GM18499 (cell line): ENCODE results near the gene GPA33.
"Not testable (repeated sequence)": the region's sequence is repeated elsewhere in the genome, so short reads cannot be mapped to it uniquely, and the experiment has no call there.

Experiments used
- ATAC-seq: cut with Tn5 transposase; IDR thresholded peaks from one replicate; pipeline ENCODE4 v1.9.1; 2021; ENCODE audit warnings: moderate number of reproducible peaks; ENCODE audit not compliant: insufficient read depth, unreplicated experiment

The GPA33 gene

DNA sequence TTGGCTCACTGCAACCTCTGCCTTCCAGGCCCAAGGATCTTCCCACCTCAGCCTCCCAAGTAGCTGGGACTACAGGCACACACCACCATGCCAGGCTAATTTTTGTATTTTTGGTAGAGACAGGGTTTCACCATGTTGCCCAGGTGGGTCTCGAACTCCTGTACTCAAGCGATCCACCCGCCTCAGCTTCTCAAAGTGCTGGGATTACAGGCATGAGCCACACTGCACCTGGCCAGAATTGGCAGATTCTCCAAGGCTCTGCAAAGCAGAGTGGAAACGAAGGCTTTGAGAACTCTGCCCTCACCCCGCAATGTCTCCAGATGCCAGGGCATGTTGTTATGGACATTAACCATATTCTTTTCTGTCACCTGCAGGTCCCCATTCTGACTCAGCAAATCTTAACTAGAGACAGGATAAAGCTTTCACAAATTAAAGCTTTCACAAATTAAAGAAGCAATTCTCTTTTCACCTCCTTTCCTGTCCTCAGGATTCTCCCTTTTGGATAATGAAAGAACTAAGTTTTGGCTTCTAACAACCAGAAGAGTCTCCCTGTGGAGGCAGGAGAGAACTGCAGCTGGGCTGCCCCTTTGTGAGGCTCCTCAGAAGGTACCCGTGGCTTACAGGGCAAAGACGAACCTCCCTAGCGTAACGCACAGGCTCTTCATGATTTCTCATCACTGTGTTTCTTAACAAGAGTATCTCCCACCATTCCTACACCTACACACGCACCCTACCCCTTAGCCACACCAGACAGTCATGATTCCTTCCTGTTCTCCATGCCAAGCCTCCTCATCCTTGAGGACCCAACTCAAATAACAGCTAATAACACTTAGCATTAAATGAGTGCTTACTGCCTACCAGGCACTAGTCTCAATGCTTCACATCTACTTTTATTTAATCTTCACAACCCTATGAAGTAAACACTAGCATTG lies 29.8 kb downstream of the GPA33 start:
- ATAC-seq, result no peak

- no peak for ATAC-seq
These were observed 30.4 kb downstream of the GPA33 start for GRCh38 chr1:167059809-167060107.

- no peak for ATAC-seq
These were observed 30.9 kb downstream of the GPA33 start for GRCh38 chr1:167059045-167059808.

GRCh38 chr1:167057241-167057688 lies 32.9 kb downstream of the GPA33 start:
- peak; percentile 58 for ATAC-seq

DNA sequence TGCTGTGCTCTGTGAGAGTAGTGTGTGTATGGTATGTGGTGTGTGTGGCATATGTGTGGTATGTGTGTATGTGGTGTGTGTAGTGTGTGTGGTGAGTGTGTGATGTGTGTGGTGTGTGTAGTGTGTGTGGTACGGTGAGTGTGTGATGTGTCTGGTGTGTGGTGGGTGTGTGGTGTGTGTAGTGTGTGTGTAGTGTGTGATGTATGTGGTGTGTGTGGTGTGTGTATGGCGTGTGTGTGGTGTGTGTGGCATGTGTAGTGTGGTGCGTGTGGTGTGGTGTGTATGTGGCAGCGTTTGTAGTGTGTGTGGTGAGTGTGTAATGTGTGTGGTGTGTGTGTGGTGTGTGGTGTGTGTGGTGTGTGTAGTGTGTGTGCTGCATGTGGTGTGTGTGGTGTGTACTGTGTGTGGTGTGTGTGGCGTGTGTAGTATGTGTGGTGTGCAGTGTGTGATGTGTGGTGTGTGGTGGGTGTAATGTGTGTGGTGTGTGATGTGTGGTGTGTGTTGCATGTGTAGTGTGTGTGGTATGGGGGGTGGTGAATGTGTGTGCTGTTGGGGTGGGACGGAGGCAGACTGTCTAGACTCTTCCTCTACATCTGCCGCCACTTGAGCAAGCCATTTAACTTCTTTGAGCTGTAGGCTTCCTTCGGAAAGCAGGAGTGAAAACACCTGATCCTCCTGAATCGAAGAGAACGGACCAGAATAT lies 33.5 kb downstream of the GPA33 start:
- peak; percentile 15 for ATAC-seq

GRCh38 chr1:167054946-167055630 lies 35.1 kb downstream of the GPA33 start:
- ATAC-seq, result no peak

- ATAC-seq, result no peak
These were observed 35.6 kb downstream of the GPA33 start for GRCh38 chr1:167054531-167054930.

GRCh38 chr1:167052389-167052788 lies 37.8 kb downstream of the GPA33 start:
- no peak for ATAC-seq

DNA sequence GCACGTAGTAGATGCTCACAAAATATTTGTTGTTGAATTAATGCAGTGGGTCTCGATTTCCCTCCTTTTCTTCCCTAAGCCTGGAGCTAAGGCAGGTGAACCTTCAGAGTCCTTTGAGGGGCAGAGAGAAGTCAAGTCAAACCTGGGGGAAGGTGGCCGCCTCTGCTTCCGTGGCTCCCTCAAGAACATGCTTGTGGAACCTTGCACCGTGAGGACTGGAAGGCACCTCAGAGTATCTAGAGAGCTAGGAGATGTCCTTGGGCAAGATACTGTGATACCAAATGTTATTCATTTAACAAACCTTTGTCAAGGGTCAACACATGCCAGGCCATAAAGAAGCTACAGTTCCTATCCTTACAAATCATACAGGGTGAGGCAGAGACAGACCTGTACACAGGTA lies 38.3 kb downstream of the GPA33 start:
- no peak for ATAC-seq

GRCh38 chr1:167043752-167044488 lies 46.3 kb downstream of the GPA33 start:
- peak; percentile 91 for ATAC-seq

DNA sequence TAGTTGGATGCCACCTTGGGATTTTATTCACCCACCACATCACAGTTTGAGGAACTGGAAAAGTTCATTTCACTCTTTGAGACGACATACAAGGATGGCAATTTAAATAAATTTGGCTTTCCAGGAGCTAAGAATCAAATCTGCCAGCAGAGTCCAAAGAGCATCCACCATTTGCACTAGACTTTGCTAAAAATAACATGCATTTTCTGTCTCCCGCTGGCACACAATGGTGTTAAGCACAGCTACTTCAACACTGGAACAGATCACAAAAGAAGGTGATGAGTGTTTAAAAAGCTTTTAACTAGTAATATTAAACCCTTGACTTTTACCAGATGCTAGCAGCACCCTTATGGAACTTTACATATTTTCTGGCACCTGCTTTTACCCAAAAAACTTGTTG lies 56.5 kb downstream of the GPA33 start:
- no peak for ATAC-seq

DNA sequence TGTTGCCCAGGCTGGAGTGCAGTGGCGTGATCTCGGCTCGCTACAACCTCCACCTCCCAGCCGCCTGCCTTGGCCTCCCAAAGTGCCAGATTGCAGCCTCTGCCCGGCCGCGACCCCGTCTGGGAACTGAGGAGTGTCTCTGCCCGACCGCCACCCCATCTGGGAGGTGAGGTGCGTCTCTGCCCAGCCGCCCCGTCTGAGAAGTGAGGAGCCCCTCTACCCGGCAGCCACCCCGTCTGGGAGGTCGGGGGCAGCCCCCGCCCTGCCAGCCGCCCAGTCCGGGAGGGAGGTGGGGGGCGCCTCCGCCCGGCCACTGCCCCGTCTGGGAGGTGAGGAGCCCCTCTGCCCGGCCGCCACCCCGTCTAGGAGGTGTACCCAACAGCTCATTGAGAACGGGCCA lies 60.6 kb downstream of the GPA33 start:
- not testable (repeated sequence) for ATAC-seq

DNA sequence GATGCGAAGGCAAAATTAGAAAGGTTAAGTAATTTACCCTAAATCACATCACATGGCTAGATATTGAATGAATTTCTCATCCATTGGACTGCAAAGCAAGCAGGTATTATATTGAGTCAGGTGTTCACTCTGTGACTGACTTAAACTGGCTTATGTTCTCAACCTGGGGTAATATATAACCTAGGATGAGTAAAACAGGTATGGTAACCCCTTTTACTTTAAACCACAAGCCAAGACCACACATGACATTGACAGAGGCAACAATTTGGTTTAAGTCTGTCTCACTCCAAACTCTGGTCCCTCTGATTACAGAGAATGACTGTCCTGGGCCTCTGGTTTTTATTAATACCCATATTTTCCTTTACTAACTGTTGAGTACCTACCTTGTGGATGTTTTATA lies 67.8 kb downstream of the GPA33 start:
- no peak for ATAC-seq

DNA sequence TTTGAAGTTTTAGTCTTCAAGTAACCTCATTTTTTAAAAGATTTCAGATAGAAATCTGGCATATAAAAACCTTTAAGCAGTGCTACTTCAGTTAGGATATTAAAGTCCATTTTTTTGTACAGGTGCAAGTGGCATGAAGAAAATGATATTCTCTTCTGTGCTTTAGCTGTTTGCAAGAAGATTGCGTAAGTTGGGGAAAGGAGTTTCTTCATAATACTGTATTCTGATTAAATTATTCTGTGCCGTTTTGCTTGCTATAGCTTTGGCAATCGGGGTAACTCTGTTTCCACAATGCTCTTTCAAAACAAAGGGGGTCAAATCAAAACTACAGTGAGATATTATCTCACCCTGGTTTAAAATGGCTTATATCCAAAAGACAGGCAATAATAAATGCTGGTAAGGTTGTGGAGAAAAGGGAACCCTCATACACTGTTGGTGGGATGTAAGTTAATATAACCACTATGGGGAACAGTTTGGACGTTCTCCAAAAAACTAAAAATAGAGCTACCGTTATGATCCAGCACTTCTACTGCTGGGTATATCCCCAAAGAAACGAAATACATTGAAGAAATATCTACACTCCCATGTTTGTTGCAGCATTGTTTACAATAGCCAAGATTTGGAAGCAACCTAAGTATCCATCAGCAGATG lies 74.0 kb downstream of the GPA33 start:
- ATAC-seq, result no peak

DNA sequence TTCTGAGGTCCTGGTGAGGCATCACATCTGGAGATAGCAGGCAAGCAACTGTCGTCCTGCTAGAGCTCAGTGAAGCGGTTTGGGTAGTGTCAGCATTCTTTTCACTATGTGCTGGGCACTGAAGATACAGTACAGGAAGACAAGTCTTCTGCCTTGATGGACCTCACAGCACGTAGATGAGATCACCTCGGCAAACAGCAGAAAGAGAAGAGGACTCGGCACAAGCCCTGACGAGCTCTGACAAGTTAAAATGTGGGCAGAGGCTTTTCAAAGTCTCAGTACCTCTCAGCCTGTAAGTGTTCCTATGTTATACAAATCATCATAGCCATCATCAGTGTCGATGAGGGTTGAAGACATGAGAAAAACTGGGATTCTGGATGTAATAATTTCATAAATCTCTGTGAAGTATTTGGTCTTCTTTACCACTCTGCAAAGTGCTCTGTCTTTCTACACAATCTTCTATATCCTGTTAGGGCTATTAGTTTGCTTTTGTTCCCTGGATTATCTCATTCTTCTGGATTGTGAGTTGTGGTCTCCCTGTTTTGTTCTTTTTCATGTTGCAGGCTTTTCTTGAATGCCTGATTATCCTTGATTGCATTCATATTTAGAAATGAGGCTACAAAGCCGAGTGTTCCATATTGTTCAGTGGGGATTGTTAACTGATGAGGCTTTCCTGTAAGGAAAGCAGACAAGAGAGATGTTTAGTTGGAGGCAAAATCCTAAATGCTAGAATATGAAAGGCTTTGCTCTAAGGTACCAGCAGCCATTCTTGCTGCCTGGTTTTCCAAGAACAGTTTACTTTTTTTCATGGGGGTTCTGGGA lies 76.9 kb downstream of the GPA33 start:
- ATAC-seq, result no peak

- no peak for ATAC-seq
These were observed 77.6 kb downstream of the GPA33 start for GRCh38 chr1:167012570-167012969.

DNA sequence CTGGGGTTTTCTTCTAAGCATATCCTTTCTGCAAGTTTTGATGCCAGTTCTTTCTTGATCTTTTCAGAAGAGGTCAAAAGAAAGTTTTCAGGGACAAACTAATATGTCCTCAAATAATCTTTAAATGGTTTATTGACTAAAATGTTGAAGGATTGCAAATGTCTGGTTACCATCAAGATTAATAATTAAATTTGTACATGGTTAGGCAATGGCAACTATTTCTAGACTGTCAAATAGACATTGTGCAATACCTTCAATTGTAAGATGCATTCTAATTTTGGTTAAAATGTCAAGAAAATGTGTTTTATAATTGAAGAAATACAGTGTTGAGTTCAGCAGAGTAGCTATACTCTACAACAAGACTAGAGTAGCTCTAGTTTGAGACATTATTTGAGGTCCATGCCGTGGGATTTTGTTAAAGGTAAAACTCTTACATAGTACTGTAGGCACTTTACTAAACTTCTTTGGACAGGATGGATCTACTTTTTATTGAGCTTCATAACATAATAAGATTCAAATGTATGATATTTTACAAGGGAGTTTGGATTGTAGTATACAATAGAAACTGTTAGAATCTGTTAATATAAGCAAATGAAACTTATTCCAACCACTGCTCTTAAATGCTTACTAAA lies 78.5 kb downstream of the GPA33 start:
- ATAC-seq, result no peak

- ATAC-seq, result no peak
These were observed 86.5 kb downstream of the GPA33 start for GRCh38 chr1:167003711-167004110.
